ENCODE data around the gene KNG1.
A peak's percentile ranks its signal among the peaks of the same experiment; 100 is the strongest.

Gene KNG1

DNA sequence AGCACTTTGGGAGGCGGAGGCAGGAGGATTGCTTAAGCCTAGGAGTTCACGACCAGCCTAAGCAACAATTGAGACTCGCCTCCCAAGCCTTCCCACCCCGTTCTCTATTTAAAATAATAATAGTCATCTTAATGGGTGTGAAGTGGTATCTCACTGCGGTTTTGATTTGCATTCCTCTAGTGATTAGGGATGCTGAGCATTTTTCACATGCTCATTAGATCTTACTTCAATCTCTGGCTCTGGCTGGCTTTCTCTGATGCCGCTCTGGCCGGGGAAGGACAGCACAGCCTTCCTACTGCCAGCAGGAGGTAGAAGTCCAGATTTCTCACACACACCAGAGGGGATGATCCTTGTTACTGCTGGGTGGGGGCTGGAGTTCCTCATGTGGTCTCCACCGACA lies 58.8 kb downstream of the KNG1 start:
- no peak for DNase-seq (ENCODE audit: low read depth)

DNA sequence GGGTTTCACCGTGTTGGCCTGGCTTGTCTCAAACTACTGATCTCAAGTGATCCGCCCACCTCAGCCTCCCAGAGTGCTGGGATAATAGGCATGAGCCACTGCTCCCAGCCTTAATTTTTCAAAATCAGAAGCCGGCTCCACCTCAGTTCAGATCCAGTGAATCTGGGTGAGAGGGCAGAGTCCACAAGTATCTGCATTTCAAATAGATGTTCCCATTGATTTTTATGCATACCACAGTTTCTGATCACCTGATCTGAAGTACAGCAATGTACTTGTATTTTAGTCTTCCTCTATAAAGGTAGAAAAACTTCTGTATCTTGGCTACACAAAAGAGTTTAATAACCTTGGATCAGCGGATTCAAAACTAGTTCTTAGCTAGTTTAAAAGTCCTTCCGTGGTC lies 62.0 kb downstream of the KNG1 start:
- no peak for DNase-seq (ENCODE audit: low read depth)

DNA sequence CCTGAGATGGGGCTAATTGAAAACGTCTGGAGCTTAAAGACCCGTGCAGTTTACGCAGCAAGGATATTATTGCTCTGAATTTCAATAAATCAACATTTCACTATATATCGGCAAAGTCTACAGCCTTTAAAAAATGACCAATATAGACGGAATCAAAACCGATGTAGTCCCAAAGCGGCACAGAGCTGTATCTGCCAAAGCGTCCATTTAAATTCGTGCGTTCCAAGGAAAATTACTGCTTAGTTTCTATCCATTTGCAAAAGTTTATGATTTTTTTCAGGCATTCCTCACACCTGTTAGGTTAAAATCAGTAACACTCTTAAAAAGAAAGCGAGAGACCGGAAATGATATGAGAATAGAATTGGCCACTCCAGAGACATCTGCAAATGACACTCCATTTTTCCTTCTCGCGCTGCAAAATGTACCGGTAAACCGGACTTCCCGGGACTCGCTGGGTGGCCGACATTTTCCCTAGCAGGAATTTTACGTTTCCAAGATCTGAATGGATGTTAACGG lies 65.4 kb downstream of the KNG1 start:
- no peak for DNase-seq (ENCODE audit: low read depth)

DNA sequence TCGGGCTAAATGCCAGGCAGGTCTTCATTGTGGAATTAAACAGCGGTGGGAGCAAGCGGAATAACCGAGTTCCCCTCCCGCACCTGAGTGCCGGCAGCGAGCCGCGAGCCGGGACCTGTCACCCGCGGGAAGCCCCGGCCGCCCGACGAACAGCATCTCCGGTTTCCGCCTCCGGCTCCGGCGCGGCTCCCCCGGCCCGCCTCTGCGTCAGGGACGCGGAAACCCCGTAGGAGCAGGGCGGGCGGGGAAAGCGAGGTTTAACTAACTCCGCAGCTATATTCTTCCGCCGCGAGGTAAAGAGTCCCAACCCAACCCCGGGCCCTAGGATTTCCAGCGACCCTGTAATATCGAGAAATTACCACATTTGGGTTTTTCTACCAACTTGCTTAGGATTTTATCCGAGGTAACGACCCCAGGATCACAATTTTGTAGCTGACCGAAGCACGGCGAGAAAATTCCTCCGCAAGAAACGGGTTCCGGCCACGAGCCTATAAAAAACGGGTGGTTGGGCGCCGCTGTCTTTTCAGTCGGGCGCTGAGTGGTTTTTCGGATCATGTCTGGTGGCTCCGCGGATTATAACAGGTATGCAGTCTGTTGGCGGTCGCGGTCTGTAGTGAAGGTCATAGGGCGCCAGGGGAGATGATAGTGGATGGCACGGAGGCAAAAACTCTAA lies 66.0 kb downstream of the KNG1 start, which contains the start of gene EIF4A2:
Gene EIF4A2, plus strand, starts transcription at position 520 of the 673 bp plus-strand sequence. Its CDS starts 34 bp downstream, at position 554.
- DNase-seq (ENCODE audit: low read depth), result peak; percentile 82

DNA sequence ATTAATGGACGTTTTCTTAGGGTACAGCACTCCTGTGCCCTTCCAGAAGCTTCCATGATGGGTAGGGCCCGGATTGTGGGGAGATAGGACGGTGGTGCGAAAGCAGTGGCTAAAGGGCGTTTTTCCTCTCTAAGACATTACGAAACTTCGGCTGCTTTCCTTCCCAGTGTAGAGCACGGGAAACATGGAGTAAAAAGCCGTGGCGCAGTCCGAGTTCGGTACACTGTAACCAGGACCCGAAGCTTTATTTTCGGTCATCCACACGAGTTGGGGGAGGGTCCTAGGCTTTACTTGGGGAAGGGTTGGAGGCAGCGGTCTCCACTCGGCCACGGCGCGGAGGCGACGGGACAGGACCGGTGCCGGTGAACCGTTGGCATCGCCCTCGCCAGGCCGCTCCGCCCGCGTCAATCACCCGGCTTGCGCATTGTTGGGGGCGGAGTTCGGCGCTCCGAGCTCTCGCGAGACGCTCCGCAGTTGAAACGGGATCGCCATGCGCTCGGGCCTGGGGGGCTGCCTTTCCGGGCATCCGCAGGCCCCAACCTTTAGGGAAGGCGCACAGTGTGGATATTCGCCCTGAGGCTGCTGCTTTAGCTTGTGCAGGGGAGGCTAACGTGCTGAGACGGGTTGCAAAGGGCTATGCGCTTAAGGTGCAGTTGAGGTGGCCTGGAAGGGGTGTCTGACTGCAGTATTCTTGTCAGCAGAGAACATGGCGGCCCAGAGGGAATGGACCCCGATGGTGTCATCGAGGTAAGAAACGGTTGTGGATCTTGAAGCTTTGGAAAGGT lies 66.8 kb downstream of the KNG1 start:
- peak; percentile 65 for DNase-seq (ENCODE audit: low read depth)

DNA sequence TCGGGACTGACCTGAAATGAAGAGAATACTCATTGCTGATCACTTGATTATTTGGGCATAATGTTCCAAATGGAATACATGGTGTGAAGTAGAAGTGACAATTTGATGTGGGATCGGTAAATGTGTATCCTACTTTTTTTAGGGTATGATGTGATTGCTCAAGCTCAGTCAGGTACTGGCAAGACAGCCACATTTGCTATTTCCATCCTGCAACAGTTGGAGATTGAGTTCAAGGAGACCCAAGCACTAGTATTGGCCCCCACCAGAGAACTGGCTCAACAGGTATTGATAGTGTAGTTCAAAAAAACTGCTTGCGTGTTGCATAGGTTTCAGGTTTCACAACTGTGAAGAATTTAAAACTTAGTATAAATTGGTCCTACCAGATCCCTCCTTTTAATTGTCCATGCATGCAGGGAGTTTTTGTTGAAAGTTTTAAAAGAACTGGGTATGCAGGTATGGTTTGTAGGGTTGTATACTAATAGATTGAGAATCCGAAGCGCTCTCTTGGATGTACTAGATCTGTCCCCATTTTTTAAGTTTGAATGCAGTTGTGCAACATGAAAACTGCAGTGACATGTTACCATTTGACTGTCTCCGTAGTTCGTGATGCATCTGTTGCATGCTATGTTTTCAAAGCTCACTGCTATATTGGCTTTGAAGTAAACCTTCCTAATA lies 67.8 kb downstream of the KNG1 start:
- DNase-seq (ENCODE audit: low read depth), result no peak

DNA sequence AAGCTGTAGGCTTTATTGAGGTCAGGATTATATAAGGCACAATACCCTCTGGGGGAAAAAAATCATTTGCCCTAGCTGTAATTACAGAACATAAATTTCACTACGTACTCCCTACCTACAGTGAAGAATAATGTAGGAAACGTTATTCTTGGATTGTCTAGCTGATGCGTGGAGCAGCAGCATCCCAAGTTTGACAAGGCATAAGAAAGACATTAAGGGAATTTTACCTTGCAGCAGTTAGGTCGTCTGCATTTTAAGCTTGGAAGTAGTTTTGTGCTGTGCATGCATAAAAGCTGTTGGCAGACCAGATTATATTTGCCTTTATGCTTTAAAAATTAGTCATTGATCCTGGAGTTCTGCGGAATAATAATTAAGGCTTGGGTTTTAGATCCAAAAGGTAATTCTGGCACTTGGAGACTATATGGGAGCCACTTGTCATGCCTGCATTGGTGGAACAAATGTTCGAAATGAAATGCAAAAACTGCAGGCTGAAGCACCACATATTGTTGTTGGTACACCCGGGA lies 68.4 kb downstream of the KNG1 start:
- DNase-seq (ENCODE audit: low read depth), result no peak

DNA sequence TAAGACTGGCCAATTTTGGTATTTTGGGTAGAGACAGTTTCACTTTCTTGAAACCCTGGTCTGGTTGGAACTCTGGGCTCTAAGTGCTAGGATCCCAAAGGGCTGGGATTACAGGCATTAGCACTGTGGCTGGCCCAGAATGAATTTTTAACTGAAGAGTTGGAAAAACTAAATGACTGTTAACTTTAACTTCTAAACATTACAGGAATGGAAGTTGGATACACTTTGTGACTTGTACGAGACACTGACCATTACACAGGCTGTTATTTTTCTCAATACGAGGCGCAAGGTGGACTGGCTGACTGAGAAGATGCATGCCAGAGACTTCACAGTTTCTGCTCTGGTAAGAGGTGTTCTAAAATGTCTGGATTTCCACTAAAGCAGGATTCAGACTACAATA lies 69.8 kb downstream of the KNG1 start:
- no peak for DNase-seq (ENCODE audit: low read depth)

DNA sequence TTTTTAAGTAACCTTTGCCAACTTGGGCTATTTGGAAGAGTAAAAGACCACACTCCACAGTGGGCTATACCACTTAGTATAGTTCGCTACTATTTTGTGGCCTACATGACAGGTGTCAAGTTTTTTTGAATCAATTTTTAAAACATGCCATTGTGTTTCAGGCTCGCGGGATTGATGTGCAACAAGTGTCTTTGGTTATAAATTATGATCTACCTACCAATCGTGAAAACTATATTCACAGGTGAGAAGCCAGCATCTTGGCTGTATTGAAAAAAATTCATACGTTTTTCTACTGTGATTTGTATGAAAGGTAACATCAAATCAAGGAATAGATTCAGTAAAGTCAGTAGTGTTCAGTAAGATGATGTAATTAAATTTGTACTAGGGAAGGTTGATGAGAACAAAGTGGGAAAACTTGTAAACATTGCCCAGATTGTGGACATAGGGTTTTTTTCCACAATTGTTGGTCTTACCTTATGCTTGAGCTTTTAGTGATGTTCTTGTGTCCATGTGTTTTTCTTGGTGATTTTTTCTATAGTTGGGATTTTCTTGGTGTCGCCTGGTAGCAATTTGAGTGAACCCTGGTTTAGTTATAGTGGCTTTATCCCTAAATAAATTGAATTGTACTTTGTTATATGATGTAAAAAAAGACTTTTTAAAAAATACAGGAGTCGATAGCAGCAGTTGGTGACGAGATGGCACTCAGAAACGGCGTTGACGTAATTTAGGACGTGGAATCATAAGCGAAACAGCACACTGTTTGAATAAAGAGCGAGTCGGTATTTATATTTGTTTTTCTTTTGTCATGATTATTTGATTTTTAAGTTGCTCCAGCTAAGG lies 70.7 kb downstream of the KNG1 start:
- DNase-seq (ENCODE audit: low read depth), result no peak

DNA sequence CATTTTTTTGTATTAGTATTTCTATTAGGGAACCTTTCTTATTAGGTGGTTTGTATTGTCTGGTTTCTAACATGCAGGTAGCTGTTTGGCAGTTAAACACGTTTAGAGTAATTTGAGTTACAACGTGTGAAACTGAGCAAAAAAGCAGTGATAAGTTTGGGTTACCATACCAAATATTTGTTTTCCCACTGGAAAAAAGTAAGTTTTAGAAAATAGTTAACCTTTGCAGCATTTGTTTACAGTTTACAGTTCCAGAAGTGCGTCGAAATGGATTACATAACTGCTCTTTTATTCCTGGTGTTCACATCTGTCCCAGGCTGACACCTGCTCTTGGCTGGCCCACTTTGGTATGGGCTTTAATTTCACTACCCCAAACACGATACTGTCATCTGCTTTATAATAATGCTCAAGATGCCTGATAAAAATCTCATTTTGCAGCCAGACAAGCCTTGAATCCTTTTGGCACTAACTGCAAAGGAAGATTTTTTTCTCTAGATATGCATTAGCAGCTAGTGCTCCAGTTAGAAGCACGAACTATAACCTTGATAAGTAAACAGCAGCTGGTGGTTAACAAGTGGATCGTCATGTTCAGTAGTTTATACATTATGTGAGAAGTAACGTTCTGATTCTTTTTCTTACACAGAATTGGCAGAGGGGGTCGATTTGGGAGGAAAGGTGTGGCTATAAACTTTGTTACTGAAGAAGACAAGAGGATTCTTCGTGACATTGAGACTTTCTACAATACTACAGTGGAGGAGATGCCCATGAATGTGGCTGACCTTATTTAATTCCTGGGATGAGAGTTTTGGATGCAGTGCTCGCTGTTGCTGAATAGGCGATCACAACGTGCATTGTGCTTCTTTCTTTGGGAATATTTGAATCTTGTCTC lies 71.6 kb downstream of the KNG1 start:
- no peak for DNase-seq (ENCODE audit: low read depth)

DNA sequence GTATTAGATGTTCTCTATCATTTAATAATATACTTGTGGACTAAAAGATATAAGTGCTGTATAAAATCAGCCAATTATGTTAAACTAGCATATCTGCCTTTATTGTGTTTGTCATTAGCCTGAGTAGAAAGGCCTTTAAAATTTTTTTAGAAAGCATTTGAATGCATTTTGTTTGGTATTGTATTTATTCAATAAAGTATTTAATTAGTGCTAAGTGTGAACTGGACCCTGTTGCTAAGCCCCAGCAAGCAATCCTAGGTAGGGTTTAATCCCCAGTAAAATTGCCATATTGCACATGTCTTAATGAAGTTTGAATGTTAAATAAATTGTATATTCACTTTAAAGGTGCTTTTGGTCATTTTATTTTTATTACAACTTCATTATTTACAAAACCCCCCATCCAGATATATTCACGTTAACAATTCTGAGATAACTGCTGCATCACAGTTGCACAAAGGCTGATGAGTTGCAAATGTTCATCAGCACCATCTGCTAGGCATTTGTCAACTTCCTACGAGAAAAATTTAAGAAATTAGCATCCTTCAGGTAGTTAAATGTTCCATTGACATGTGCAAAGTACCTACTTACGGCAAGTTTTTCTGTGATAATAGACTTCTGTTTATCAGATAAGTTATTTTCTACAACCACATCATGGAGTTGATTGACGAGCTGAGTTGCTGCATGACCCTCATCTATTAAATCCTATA lies 72.5 kb downstream of the KNG1 start:
- no peak for DNase-seq (ENCODE audit: low read depth)

DNA sequence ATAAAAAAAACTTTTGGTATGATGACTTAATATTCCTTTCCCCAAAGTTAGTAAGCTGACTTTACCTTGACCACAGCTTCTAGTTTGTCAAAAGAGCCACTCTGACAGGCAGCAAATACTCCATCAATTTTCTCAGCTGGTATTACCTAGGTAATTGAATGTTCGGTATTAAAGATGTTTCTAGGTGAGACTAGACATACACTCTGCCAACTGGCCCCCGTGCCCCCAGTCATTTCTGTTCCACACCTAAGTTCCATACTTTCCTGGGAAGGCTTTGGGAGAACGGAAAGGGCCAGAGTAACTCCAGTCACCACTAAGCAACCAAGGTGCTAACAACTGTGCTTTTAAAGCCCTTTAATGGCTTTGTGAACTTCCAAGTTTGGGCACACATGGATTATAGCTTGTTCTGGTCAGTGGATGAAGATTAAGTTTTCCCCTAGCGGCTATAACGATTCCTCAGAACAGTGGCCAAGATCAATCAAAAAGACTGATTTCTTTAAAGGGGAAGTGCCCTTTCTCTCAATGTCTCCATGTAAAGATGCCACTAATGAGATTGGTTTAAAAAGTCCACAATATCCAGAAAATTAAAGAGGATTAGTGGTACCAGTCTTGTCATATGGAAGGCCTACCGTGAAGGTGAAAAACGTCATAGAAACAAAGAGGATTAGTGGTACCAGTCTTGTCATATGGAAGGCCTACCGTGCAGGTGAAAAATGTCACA lies 73.3 kb downstream of the KNG1 start:
- peak; percentile 49 for DNase-seq (ENCODE audit: low read depth)

Data from amniotic epithelial cell (primary cell).